ENCODE measurements around the gene ABCA7.

GRCh38 chr19:1094655-1094977 lies 54.7 kb downstream of the ABCA7 start:
- TF ChIP-seq EP300 (IDR thresholded peaks at IDR 0.05): no peak
- no peak for TF ChIP-seq CTCF (IDR thresholded peaks at IDR 0.05)
- no peak for TF ChIP-seq POLR2AphosphoS5 (IDR thresholded peaks at IDR 0.05)
- TF ChIP-seq POLR2A (IDR thresholded peaks at IDR 0.05; ENCODE audit: low read depth): no peak

Data from esophagus muscularis mucosa (tissue), 4 donors.